Measurements from ENCODE around the gene VAMP8. TPM values are rescaled to one million over a fixed set of nuclear protein-coding genes. Genes with fewer than 3 reads are reported as not detected.
"Not testable (repeated sequence)": the region's sequence is repeated elsewhere in the genome, so short reads cannot be mapped to it uniquely, and the experiment has no call there.

VAMP8 gene
- total RNA-seq, 1 donor: 27.6 TPM

DNA sequence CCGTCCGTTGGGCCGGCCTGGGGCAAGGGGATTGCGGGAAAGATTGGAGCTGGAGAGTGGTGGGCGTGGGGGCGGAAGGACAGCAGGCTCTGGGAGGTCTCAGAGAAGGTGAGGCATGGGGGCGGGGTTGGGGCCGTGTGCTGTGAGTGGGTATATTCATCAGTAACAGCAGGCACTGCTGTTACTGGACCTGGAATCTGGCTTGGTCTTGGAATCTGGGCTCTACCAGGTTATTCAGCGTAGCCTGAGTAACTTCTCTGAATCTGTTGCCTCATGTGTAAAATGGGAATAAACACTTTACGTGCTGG is 18.6 kb downstream of the VAMP8 start:
- H3K4me1 ChIP-seq (ENCODE audit: insufficient read depth, low read length): peaks cover 44% of the 10 kb centered on the region
- no peaks in the 10 kb centered on the region for H3K27me3 ChIP-seq (ENCODE audit: insufficient read depth, low read length)
- H3K4me3 ChIP-seq (ENCODE audit: low read length): peak overlapping the region; percentile 97
- no peaks in the 10 kb centered on the region for H3K9me3 ChIP-seq (ENCODE audit: low read depth, low read length)

DNA sequence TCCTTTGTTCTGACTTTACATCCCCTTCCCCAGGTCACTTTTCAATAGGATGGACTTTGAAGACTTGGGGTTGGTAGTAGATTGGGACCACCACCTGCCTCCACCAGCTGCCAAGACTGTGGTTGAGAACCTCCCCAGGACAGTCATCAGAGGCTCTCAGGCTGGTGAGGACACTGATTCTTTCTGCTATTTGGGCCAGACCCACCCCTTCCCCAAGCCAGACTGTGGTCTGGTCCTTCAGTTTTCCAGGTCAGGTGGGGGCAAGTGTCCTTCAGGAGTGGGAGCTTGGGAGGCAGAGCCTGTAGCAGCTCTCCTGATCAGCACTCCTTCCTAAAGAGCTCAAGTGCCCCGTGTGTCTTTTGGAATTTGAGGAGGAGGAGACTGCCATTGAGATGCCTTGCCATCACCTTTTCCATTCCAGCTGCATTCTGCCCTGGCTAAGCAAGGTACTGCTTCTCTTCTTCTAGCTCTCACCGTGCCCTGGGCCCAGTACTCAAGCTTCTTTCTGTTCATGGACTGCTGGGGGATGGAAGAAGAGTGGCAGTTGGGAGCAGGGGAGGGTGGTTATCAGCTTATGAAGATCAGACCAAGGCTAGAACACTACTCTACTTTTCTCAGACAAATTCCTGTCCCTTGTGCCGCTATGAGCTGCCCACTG is 19.2 kb downstream of the VAMP8 start:
- no peaks in the 10 kb centered on the region for H3K9me3 ChIP-seq (ENCODE audit: low read depth, low read length)
- peaks cover 38% of the 10 kb centered on the region for H3K4me1 ChIP-seq (ENCODE audit: insufficient read depth, low read length)
- no peaks in the 10 kb centered on the region for H3K27me3 ChIP-seq (ENCODE audit: insufficient read depth, low read length)
- H3K4me3 ChIP-seq (ENCODE audit: low read length): peak overlapping the region; percentile 97

DNA sequence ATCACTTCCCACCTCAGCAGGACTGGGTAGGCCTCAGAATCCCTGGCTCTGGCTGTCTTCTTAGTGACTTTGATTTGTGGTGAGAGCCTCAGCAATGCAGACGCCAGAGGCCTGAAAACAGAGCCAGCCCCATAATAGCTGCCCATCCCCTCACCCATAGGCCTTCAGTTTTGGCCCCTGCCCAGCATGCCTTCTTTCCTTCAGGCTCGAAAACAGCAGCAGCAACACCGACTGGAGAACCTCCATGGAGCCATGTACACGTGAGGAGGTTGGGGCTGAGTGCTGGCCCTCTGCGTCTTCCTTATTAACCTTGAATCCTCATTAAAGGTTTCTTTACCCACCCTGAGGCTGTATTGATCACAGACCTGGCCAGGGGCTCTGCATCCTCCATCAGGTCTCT is 19.9 kb downstream of the VAMP8 start:
- Histone ChIP-seq H3K4me3 (ENCODE audit: low read length) (no peak overlapping the region), H3K27me3 (ENCODE audit: insufficient read depth, low read length) (no peaks in the 10 kb centered on the region), H3K9me3 (ENCODE audit: low read depth, low read length) (no peaks in the 10 kb centered on the region), H3K4me1 (ENCODE audit: insufficient read depth, low read length) (peaks cover 39% of the 10 kb centered on the region)

DNA sequence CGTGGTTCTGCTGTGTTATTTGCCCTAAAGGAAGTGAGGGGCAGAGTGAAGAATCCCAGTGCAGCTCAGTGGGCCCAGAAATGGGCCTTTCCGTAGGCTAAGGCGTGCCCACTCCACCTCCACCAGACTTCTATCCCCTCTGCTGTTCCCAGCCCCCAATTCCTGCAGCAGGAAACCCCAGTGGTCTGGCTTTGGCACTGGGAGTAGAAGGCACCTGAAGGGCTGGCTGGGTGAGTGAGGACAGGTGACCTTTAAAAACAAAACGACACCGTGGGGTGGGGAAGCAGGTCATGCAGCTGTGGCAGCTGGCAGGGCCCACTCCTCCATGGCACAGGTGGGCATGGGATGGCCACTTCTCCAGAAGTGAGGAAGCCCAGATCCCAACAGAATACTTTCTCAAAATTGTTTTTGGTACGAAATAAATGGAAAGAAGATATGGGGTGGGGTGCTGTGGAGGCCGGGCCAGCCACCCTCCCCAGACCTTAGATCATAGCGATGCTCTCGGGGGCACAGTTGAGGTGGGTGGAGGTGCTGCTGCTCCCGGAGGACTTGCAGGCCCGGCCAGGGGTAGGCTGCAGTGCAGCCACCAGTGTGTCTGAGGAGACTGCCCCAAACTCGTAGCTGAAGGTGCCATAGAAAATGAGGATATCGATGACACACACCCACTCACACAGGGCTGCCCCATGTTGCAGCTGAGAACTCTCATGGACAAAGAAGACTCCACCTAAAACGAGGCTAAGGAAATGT is 21.4 kb downstream of the VAMP8 start:
- no peak overlapping the region for H3K4me3 ChIP-seq (ENCODE audit: low read length)
- H3K9me3 ChIP-seq (ENCODE audit: low read depth, low read length): no peaks in the 10 kb centered on the region
- H3K4me1 ChIP-seq (ENCODE audit: insufficient read depth, low read length): peaks cover 50% of the 10 kb centered on the region
- H3K27me3 ChIP-seq (ENCODE audit: insufficient read depth, low read length): no peaks in the 10 kb centered on the region

DNA sequence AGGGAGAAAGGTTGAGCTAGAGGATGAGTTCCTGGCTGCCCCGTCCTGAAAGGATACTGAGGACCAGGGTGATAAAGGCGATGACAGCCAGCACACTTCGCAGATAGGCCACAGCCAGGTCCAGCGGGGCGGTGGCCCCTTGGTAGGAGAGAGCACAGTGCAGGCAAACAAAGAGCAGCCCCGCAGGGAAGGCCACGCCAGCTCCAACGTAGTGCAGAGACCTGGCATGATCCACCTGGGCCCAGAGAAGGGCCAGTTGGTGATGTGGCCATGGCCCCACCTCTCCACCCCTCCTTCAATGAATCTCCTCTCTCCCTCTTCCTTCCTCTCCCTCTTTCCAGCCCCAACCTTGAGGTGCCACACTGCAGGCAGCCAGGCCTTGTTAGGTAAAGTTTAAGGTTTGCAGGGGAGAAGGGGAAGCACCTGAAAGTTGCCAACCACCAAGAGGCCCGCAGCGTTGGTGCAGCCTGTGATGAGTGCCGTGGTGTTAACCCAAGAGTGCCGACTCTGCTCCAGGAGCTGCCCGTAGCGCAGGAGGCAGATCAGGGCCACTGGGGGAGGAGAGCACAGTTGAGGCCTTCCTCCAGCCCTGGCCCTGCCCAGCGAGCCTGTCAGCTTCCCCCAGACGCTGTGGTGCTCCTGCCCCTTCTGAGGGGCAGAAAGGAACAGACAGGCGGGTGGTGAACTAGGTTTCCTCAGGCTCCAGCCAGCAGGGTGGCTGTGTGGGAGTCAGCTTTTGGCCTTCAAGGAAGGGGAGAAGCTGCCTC is 22.3 kb downstream of the VAMP8 start:
- Histone ChIP-seq H3K27me3 (ENCODE audit: insufficient read depth, low read length) (no peaks in the 10 kb centered on the region), H3K4me1 (ENCODE audit: insufficient read depth, low read length) (peaks cover 51% of the 10 kb centered on the region), H3K9me3 (ENCODE audit: low read depth, low read length) (no peaks in the 10 kb centered on the region), H3K4me3 (ENCODE audit: low read length) (no peak overlapping the region)

DNA sequence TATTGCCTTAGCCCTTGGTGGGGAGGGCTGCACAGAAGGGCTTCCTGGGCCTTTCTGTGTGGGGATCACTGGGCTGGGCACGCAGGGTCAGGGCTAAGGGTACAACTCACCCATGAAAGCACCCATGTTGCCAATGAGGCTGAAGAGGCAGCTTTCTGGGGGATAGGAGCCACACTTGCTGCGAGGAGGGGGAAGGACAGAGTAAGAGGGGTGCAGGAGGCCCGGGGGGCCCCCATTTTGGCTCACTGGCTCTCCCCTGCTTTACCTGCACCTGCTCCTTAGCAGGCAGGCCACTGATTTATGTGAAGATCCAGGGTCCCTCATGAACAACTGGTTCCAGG is 22.8 kb downstream of the VAMP8 start:
- Histone ChIP-seq H3K4me3 (ENCODE audit: low read length) (no peak overlapping the region), H3K9me3 (ENCODE audit: low read depth, low read length) (no peaks in the 10 kb centered on the region), H3K4me1 (ENCODE audit: insufficient read depth, low read length) (peaks cover 49% of the 10 kb centered on the region), H3K27me3 (ENCODE audit: insufficient read depth, low read length) (no peaks in the 10 kb centered on the region)

DNA sequence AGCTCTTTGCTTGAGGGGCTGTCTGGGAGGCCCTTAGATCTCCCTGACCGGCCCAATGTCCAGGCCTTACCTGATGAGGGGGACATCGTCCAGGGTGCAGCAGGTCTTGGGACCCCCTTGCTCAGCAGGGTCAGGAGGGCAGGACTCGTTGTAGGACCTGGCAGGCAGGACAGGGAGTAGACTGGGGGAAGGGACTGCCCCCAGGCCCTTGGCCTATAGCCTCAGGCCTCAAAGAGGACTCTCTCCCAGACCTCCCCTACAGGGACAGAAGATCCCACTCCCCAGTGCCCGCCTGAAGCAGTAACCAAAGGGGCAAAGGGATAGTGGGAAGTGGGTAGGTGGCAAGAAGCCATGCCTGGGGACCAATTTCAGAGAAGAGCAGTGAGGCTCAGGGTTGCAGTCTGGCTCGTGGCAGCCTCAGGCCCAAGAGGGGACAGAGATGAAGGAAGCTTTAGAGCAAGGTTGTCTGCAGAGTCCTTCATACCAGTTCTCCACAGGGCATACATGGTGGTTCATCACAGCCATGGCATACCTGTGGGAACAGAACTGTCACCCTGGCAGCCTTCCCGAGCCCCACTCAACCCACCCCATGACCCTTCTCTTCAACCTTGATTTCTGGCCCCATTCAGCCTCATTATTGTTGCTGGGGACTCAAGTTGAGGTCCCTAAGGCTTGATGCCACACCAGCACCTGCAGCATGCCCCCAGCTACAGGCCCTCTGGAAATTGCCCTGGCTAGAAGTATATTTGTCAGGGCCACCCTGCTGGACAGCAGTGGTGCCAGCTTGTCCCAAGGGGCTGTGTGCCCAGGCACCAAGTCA is 23.8 kb downstream of the VAMP8 start:
- no peak overlapping the region for H3K4me3 ChIP-seq (ENCODE audit: low read length)

DNA sequence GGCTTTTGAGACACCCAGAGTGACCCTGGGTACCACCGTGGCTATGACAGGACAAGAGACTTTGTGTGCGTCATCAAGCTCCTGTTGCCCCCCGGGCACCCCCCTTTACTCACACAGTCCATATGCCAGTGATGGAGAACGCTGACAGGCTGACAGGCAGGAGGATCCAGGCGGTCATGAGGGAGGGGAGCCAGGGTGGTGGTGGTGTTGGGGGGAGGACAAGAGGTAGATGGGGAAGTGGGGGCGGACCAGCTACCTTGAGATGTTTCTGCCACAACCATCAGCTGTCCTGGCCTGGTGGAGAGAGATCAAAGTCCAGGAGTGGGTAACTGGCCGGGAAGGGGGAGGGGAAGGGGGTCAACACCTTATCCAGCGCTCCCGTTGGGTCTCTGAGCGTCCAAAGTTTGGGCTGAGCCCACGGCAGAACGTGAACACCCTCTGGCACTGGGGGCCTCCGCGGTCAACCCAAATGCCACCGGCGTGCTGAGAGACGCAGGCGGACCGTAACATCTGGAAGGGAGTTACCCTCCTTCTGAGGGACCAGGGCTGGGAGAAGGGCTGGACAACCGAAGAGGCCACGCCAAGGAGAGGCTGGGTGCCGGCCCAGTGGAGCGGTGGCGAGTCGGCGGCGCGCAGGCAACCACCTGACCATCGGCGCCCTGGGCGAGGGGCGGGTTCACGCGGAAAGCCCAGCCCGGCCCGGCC is 24.5 kb downstream of the VAMP8 start:
- Histone ChIP-seq H3K9me3 (ENCODE audit: low read depth, low read length) (no peaks in the 10 kb centered on the region), H3K4me1 (ENCODE audit: insufficient read depth, low read length) (peaks cover 48% of the 10 kb centered on the region), H3K4me3 (ENCODE audit: low read length) (peak overlapping the region; percentile 83), H3K27me3 (ENCODE audit: insufficient read depth, low read length) (no peaks in the 10 kb centered on the region)

More for the DNA sequence above, 23.8 kb downstream of the VAMP8 start:
- Histone ChIP-seq H3K9me3 (ENCODE audit: low read depth, low read length) (no peaks in the 10 kb centered on the region), H3K27me3 (ENCODE audit: insufficient read depth, low read length) (no peaks in the 10 kb centered on the region), H3K4me1 (ENCODE audit: insufficient read depth, low read length) (peaks cover 52% of the 10 kb centered on the region)

DNA sequence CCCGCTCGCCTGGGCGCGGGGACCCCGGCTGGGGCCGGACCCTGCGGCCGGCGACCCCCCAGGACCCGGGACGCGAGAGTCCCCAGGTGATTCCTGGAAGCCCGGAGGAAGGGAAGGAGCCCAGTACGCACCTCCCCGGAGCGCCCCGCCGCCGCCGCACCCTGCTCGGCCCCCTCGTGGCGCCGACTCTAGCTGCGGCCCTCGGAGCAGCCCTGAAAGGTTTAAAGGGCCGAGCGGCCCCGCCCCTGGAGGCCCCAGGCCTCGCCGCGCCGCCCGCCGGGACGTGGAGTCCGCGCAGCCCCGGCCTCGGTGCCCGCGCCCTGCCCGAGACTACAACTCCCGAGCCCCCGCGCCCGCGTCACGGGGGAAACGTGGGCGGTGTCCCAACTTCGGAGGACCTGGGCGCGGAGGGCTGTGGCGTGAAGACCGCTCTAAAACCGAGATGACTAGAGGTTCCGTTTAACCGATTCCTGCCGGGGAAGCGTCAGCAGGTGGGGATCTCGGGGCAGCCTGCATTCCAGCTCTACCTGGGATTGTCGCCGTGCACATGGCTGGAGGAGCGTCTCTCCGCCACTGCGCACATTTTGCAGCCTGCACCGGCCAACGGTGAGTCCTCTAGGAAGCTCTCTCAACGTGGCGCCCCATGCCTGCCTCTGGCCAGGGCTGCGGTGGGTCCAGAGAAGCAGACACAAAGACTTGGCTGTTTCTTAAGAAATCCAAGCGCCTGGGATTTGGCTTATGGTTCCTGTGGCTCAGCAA is 25.3 kb downstream of the VAMP8 start, which contains the start of gene TMEM150A:
Gene TMEM150A (minus strand): TSS at position 223 of the 759 bp plus-strand sequence. CDS start 750 bp downstream, outside the sequence.
- Histone ChIP-seq H3K4me3 (ENCODE audit: low read length) (peak within 1 kb of the TSS; percentile 83), H3K27me3 (ENCODE audit: insufficient read depth, low read length) (no peaks in the 10 kb centered on the region), H3K9me3 (ENCODE audit: low read depth, low read length) (no peaks in the 10 kb centered on the region), H3K4me1 (ENCODE audit: insufficient read depth, low read length) (peaks cover 44% of the 10 kb centered on the region)

DNA sequence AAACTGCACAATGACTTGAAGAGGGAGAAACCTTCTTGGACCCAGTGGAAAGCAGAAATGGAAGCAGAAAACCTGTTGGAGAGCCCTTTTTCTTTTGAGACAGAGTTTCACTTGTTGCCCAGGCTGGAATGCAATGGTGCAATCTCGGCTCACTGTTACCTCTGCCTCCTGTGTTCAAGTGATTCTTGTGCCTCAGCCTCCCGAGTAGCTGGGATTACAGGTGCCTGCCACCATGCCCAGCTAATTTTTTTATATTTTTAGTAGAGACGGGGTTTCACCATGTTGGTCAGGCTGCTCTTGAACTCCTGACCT is 26.7 kb downstream of the VAMP8 start:
- not testable (repeated sequence) for H3K9me3 ChIP-seq (ENCODE audit: low read depth, low read length); H3K4me3 ChIP-seq (ENCODE audit: low read length); H3K27me3 ChIP-seq (ENCODE audit: insufficient read depth, low read length)
- H3K4me1 ChIP-seq (ENCODE audit: insufficient read depth, low read length): peaks cover 46% of the 10 kb centered on the region

DNA sequence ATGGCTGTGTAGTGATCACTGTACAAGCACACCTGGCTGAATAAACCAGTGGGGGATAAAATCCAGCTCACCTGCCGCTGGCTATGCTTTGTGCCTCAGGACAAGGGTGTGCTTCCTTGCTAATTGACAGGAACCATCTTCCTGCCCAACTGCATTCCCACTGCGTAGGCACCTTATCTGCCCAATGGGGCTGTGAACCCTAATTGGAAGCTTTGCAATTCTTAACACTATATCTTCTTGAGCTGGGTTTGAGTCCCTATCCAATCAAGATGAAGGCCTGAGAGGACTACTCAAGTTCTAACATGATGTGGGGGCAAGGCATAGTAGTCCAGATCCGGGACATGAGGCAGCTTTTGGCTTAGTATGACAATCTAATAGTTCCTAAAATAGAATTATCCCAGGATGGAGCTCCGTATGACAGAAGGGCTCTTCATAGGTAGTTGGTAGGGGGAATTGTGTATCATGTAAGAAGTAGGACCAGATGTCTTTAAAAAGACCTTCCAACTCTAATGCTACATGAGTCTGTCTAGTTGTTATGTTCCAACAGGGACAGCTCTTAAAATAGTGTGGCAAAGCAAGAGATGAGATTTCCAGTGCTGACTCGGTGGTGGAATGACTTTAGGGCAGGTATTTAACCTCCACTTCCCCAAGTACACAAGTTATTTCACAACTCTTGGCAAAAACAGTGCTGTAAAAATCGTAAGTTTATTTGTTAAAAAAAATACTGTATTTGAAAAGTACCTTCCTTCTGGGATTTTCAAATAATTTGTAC is 27.4 kb downstream of the VAMP8 start:
- H3K27me3 ChIP-seq (ENCODE audit: insufficient read depth, low read length): no peaks in the 10 kb centered on the region
- H3K4me1 ChIP-seq (ENCODE audit: insufficient read depth, low read length): peaks cover 50% of the 10 kb centered on the region
- no peak overlapping the region for H3K4me3 ChIP-seq (ENCODE audit: low read length)
- no peaks in the 10 kb centered on the region for H3K9me3 ChIP-seq (ENCODE audit: low read depth, low read length)

DNA sequence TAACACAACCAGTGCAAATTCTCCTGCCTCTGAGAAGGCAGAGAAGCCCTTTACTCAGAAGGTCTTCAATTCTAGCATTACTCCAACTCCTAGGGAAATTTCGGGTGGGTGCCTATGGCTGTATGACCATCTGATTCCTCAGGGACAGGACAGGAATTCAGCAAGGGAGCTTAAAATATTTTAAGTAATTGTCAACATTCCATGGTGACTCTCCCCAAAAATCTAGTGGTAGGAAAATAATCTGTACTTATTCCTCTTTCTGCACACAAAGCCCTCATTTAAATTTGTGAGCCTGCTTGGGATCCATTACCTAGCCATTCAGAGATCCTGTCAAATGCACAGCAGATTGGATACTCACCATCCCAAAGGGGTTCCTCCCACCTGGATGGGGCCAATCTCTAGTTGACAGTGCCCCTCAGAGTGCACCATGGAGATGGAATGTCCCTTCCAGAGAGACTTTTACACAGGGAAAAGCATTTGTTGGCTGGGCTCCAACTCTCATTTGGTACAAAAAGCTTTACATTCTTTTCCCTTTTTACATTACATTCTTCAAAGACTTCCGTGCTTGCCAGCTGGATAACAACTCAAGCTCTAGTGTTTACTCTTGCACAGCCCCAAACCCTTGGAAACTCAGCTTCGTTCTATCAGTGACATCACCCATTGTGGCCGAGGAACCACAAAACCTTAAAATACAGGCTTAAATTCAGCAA is 28.2 kb downstream of the VAMP8 start:
- H3K4me1 ChIP-seq (ENCODE audit: insufficient read depth, low read length): peaks cover 57% of the 10 kb centered on the region
- H3K9me3 ChIP-seq (ENCODE audit: low read depth, low read length): no peaks in the 10 kb centered on the region
- H3K4me3 ChIP-seq (ENCODE audit: low read length): no peak overlapping the region
- no peaks in the 10 kb centered on the region for H3K27me3 ChIP-seq (ENCODE audit: insufficient read depth, low read length)

DNA sequence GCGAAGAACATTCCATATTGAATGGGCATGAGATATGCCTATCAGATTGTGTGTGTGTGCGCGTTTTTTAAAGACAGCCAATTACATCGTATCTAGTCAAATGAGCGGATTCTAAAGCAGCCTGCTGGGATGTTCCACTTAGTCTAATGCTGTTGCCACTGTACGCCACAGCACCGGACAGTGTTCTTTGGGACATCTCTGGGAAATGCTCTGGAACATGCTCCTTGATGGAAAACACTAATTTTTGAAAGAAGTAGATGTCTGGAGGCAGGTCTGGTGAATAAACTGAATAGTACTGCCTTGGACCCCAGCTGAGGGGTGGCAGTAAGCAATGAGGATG is 28.7 kb downstream of the VAMP8 start:
- no peak overlapping the region for H3K4me3 ChIP-seq (ENCODE audit: low read length)
- H3K9me3 ChIP-seq (ENCODE audit: low read depth, low read length): no peaks in the 10 kb centered on the region
- H3K27me3 ChIP-seq (ENCODE audit: insufficient read depth, low read length): no peaks in the 10 kb centered on the region
- peaks cover 62% of the 10 kb centered on the region for H3K4me1 ChIP-seq (ENCODE audit: insufficient read depth, low read length)
